Gastrocnemius medialis (tissue), 4 donors: ENCODE results near the gene ARHGAP35. TPM values are rescaled to one million over a fixed set of nuclear protein-coding genes. Genes with fewer than 3 reads are reported as not detected.

ENCODE experiments used
- ATAC-seq, 2 donors: fragments of 150-250 bp; one replicate each; pipeline ENCODE4 v1.9.1; 2016
- DNase-seq, 2 donors: peaks; one replicate each; pipeline ENCODE4 v3.0.0-alpha.2; 2019
- H3K27ac ChIP-seq, 4 donors: fragments of 200-600 bp; sonication (generic); 1 replicate in 1 of 4; 2 replicates in 3 of 4; pipeline ENCODE4 v1.5.1; 2016 to 2018; ENCODE audit warnings: mild to moderate bottlenecking in 2 of 4, moderate library complexity in 1 of 4
- H3K27me3 ChIP-seq, 3 donors: fragments of 200-600 bp; sonication (generic) in 2 of 3; 1 replicate in 1 of 3; 2 replicates in 2 of 3; pipeline versions ENCODE4 v1.5.1 to v1.6.0; 2016 to 2019; ENCODE audit warnings: mild to moderate bottlenecking in 1 of 3, moderate library complexity in 1 of 3
- H3K36me3 ChIP-seq, 2 donors: fragments of 200-600 bp; sonication (generic) in 1 of 2; one replicate each; pipeline ENCODE4 v1.5.1; 2017 to 2018
- H3K4me1 ChIP-seq, 2 donors: fragments of 200-600 bp; sonication (generic) in 1 of 2; one replicate each; pipeline ENCODE4 v1.5.1; 2016 to 2017; ENCODE audit warnings: mild to moderate bottlenecking in 2 of 2
- H3K4me3 ChIP-seq, 4 donors: fragments of 200-600 bp; sonication (generic) in 3 of 4; 1 replicate in 1 of 4; 2 replicates in 3 of 4; pipeline ENCODE4 v1.5.1; 2016 to 2019; ENCODE audit warnings: mild to moderate bottlenecking in 2 of 4
- H3K9me3 ChIP-seq, 3 donors: fragments of 200-600 bp; sonication (generic) in 2 of 3; 1 replicate in 1 of 3; 2 replicates in 2 of 3; pipeline ENCODE4 v1.5.1; 2016 to 2019
- POLR2A ChIP-seq, 2 donors: fragments of 450-650 bp; IDR thresholded peaks; one replicate each; pipeline ENCODE4 v1.6.1; 2017; ENCODE audit warnings: antibody characterized with exemption in 2 of 2, mild to moderate bottlenecking in 2 of 2, moderate library complexity in 2 of 2
- in situ Hi-C, 4 donors: fragments of 200-750 bp; cut with MboI; loops; one replicate each; pipeline versions ENCODE4 v1.15.0 to v1.8.0; 2017; ENCODE audit warnings: low sequenced_read_pairs in 4 of 4
- intact Hi-C: fragments of 100-400 bp; cut with DNase I; formaldehyde crosslinking; loops from one replicate; pipeline ENCODE4 v1.15.1; 2023; ENCODE audit warnings: low total_unique reads
- total RNA-seq, 4 donors: library from RNA; depleted of rRNA; stranded (reverse); fragments of >200 nt; gene quantifications; one replicate each; pipeline versions ENCODE4 v1.1.0 to v1.2.3, GENCODE V29; 2016
- TF ChIP-seq, protein P1 (sequence below), 5 experiments: fragments of 450-650 bp in 3 of 5; fragments of 200-600 bp in 2 of 5; sonication (generic) in 2 of 5; IDR thresholded peaks in 4 of 5; conservative IDR thresholded peaks in 1 of 5; 1 replicate in 4 of 5; 2 replicates in 1 of 5; pipeline ENCODE4 v1.5.1; 2016 to 2019; ENCODE audit warnings: antibody characterized with exemption in 5 of 5, mild to moderate bottlenecking in 3 of 5, moderate library complexity in 3 of 5

The ARHGAP35 gene
- total RNA-seq, 4 donors from 2014 or later, result 16.1 to 43.6 (median 32.7) TPM

DNA sequence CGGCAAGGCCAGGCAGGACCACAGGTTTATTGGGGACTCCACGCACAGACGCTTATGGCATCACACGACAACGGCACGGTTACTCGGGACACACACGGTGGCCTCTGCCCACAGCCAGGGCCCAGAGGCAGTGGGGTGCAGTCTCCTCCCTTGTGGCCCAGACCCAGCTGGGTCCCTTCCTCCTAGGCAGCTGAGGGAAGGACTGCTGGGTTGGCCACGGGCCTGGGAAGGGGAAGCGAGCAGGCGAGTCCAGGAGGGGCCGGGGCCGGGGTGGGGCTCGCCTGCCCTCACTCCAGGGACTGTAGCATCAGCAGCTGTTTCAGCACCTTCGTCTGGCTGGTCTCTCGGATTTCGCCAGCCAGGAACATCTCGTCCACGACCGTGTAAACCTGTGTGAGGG, 22.6 kb upstream of the ARHGAP35 start:
- Histone ChIP-seq H3K36me3 (peaks cover 0 to 16% of the 10 kb centered on the region in 2 donors), H3K27me3 (no peaks in the 10 kb centered on the region), H3K4me1 (peaks cover 0 to 3% of the 10 kb centered on the region in 2 donors), H3K9me3 (no peaks in the 10 kb centered on the region), H3K4me3 (no peak overlapping the region), H3K27ac (no peak overlapping the region)
- no peak for ATAC-seq
- in situ Hi-C loops (loop anchor here in 1 of 4 donors (10.0 kb wide), 1 partner anchor 73 kb away; no protein-coding TSS in a partner anchor), intact Hi-C loops (no loop called here)
- no peak for DNase-seq
- TF ChIP-seq POLR2A (IDR thresholded peaks at IDR 0.05), result no peak
- TF ChIP-seq, protein P1, sequence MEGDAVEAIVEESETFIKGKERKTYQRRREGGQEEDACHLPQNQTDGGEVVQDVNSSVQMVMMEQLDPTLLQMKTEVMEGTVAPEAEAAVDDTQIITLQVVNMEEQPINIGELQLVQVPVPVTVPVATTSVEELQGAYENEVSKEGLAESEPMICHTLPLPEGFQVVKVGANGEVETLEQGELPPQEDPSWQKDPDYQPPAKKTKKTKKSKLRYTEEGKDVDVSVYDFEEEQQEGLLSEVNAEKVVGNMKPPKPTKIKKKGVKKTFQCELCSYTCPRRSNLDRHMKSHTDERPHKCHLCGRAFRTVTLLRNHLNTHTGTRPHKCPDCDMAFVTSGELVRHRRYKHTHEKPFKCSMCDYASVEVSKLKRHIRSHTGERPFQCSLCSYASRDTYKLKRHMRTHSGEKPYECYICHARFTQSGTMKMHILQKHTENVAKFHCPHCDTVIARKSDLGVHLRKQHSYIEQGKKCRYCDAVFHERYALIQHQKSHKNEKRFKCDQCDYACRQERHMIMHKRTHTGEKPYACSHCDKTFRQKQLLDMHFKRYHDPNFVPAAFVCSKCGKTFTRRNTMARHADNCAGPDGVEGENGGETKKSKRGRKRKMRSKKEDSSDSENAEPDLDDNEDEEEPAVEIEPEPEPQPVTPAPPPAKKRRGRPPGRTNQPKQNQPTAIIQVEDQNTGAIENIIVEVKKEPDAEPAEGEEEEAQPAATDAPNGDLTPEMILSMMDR (IDR thresholded peaks at IDR 0.05 in 4 of 5, conservative IDR thresholded peaks at IDR 0.05 in 1 of 5), result no peak

DNA sequence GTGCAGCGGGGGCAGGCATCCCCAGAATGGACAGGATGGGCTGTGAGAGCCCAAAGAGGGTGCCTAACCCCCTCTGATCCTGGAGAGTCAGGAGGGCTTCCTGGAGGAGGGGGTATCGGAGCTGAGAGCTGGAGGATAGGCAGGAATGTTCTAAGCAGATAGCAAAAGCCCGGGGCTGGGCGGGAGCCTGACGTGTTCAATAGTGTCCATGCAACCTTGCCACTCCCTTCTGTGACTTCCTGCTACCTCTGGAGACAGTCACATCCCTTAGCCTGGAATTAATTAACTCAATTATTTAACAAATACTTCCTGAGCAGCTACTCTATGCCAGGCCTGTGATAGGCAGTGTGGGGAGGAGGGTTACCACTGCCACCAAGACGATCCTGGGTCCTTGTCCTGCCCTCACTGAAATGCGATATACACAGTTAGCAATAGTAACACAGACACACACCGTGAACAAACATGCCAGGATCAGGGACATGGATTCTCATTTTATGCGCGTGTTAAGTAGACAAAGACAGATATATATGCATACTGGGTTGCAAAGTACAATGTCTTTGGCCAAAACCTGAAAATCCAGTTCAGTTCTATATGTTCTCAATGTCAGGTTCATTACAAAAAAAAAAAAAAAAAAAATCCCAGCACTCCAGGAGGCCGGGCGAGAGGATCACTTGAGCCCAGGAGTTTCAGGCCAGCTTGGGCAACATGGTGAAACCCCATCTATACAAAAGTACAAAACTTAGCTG, 20.9 kb upstream of the ARHGAP35 start:
- intact Hi-C loops, result loop anchor here (1.0 kb wide), 1 partner anchor 83 kb away; no protein-coding TSS in a partner anchor
- Histone ChIP-seq H3K27ac (no peak overlapping the region), H3K4me3 (no peak overlapping the region), H3K9me3 (no peaks in the 10 kb centered on the region), H3K27me3 (no peaks in the 10 kb centered on the region), H3K4me1 (peaks cover 0 to 3% of the 10 kb centered on the region in 2 donors), H3K36me3 (peaks cover 0 to 34% of the 10 kb centered on the region in 2 donors)
- no peak for TF ChIP-seq POLR2A (IDR thresholded peaks at IDR 0.05)
- TF ChIP-seq, protein P1 (IDR thresholded peaks at IDR 0.05 in 4 of 5, conservative IDR thresholded peaks at IDR 0.05 in 1 of 5), result no peak
- in situ Hi-C loops, result loop anchor here (5.0 to 10.0 kb wide), 2 partner anchors 75 to 88 kb away; no protein-coding TSS in a partner anchor
- DNase-seq (no peak), ATAC-seq (peak in 1 of 2 donors; percentile 47)

DNA sequence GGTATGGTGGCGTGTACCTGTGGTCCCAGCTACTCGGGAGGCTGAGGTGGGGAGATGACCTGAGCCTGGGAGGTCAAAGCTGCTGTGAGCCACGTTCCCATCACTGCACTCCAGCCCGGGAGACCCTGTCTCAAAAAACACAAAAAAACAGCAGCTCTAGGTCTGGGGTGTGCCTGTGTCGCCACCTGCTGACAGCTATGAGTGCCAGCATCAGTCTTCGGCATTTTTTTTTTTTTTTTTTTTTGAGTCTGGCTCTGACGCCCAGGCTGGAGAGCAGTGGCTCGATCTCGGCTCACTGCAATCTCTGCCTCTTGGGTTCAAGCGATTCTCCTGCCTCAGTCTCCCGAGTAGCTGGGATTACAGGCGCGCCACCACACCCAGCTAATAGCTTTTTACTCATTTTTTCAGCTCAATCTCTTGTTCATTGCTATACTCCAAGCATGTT, 20.3 kb upstream of the ARHGAP35 start:
- Histone ChIP-seq H3K4me1 (peaks cover 0 to 3% of the 10 kb centered on the region in 2 donors), H3K36me3 (peaks cover 0 to 37% of the 10 kb centered on the region in 2 donors), H3K9me3 (no peaks in the 10 kb centered on the region), H3K27ac (peak overlapping the region in 1 of 4 donors; percentile 20), H3K27me3 (no peaks in the 10 kb centered on the region), H3K4me3 (no peak overlapping the region)
- DNase-seq (no peak), ATAC-seq (peak in 1 of 2 donors; percentile 67)
- in situ Hi-C loops, result loop anchor here in 3 of 4 donors (5.0 kb wide), 1 partner anchor 88 kb away; no protein-coding TSS in a partner anchor
- TF ChIP-seq, protein P1 (IDR thresholded peaks at IDR 0.05 in 4 of 5, conservative IDR thresholded peaks at IDR 0.05 in 1 of 5), result peak; percentile 65 to 80 (median 78)
- TF ChIP-seq POLR2A (IDR thresholded peaks at IDR 0.05), result no peak
- intact Hi-C loops, result loop anchor here (1.0 kb wide), 1 partner anchor 83 kb away; no protein-coding TSS in a partner anchor

DNA sequence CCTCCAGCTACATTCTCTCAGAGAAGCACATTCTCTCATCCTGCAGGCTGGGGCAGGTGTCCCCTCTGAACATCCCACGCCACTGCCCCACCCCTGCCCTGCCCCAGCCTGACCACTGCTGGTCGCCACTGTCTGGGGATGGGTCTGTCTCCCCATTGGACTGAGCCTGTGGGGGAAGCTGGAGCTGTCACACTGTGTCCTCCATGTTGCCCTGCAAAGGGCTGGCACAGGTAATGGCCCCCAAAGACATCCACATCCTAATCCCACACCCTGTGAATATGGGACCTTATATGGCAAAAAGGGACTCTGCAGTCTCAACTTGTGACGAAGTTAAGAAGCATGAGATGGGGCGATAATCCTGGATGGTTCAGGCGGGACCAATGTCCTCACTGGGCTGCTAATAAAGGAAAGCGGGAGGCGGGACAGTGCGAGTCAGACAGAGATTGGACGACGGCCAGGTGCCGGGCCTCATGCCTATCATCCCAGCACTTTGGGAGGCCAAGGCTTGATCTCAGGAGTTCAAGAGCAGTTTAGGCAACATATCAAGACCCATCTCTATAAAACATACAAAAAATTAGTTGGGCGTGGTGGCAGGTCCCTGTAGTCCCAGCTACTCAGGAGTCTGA, 19.2 kb upstream of the ARHGAP35 start:
- TF ChIP-seq, protein P1 (IDR thresholded peaks at IDR 0.05 in 4 of 5, conservative IDR thresholded peaks at IDR 0.05 in 1 of 5), result no peak
- no peak for TF ChIP-seq POLR2A (IDR thresholded peaks at IDR 0.05)
- Histone ChIP-seq H3K4me3 (no peak overlapping the region), H3K4me1 (peaks cover 0 to 3% of the 10 kb centered on the region in 2 donors), H3K27ac (peak overlapping the region in 1 of 4 donors; percentile 52), H3K27me3 (no peaks in the 10 kb centered on the region), H3K9me3 (no peaks in the 10 kb centered on the region), H3K36me3 (peaks cover 0 to 37% of the 10 kb centered on the region in 2 donors)
- in situ Hi-C loops (loop anchor here in 3 of 4 donors (5.0 kb wide), 1 partner anchor 89 kb away; no protein-coding TSS in a partner anchor), intact Hi-C loops (no loop called here)
- no peak for DNase-seq
- ATAC-seq, result no peak
